HepG2 (cell line): ENCODE results near the gene BTBD19. TPM values are rescaled to one million over a fixed set of nuclear protein-coding genes. Genes with fewer than 3 reads are reported as not detected.
A peak's percentile ranks its signal among the peaks of the same experiment; 100 is the strongest.

Source experiments
- HES4 ChIP-seq: sonication (generic); formaldehyde crosslinking; IDR thresholded peaks from 2 replicates; pipeline ENCODE4 v1.9.0; 2021; ENCODE audit warnings: mild to moderate bottlenecking, missing genetic modification reagents, borderline replicate concordance
- HMG20A ChIP-seq: IDR thresholded peaks from 2 replicates; pipeline ENCODE4 v1.6.1; 2016; ENCODE audit warnings: borderline replicate concordance
- HNRNPLL ChIP-seq: fragments of 200-400 bp; formaldehyde crosslinking; IDR thresholded peaks from 2 replicates; pipeline ENCODE4 v1.6.1; 2017; ENCODE audit warnings: mild to moderate bottlenecking, low read depth, low read length; ENCODE audit not compliant: poor library complexity, severe bottlenecking
- KDM1A ChIP-seq: IDR thresholded peaks from 2 replicates; pipeline ENCODE4 v1.6.1; 2016; ENCODE audit warnings: missing compliant biosample characterization
- KMT2A ChIP-seq: sonication (generic); formaldehyde crosslinking; IDR thresholded peaks from 2 replicates; pipeline ENCODE4 v1.4.0; 2020; ENCODE audit warnings: missing genetic modification reagents
- POLR2A ChIP-seq, 2 experiments: IDR thresholded peaks; 2 replicates each; pipeline ENCODE4 v1.6.1; 2011; ENCODE audit warnings: low read depth in 2 of 2, low read length in 2 of 2, mild to moderate bottlenecking in 1 of 2, moderate library complexity in 1 of 2; ENCODE audit not compliant: insufficient read depth in 1 of 2
- PRPF4 ChIP-seq: fragments of 200-400 bp; formaldehyde crosslinking; IDR thresholded peaks from 2 replicates; pipeline ENCODE4 v1.6.1; 2016; ENCODE audit warnings: low read length, low read depth; ENCODE audit not compliant: poor library complexity, severe bottlenecking
- RARG ChIP-seq: sonication (generic); formaldehyde crosslinking; IDR thresholded peaks from 2 replicates; pipeline ENCODE4 v1.4.0; 2020; ENCODE audit warnings: low read depth, mild to moderate bottlenecking, missing genetic modification reagents
- RBM22 ChIP-seq: fragments of 200-400 bp; formaldehyde crosslinking; optimal IDR thresholded peaks from 2 replicates; pipeline ENCODE3; 2017; ENCODE audit warnings: mild to moderate bottlenecking, low read length, moderate library complexity
- REXO4 ChIP-seq: sonication (generic); formaldehyde crosslinking; IDR thresholded peaks from 2 replicates; pipeline ENCODE4 v1.8.0; 2022; ENCODE audit warnings: missing genetic modification reagents, mild to moderate bottlenecking, borderline replicate concordance
- SIX1 ChIP-seq: sonication (generic); formaldehyde crosslinking; IDR thresholded peaks from 2 replicates; pipeline ENCODE4 v1.4.0; 2020; ENCODE audit warnings: missing genetic modification reagents, borderline replicate concordance
- SP1 ChIP-seq, 2 experiments: fragments of 450-650 bp in 1 of 2; sonication (generic) in 1 of 2; formaldehyde crosslinking in 1 of 2; IDR thresholded peaks; 2 replicates each; pipeline versions ENCODE4 v1.4.0 to v1.6.1; 2016 to 2020; ENCODE audit warnings: missing genetic modification reagents in 1 of 2
- ZNF3 ChIP-seq: IDR thresholded peaks from 2 replicates; pipeline ENCODE4 v1.7.0; 2017; ENCODE audit warnings: inconsistent platforms
- ZNF33A ChIP-seq: sonication (generic); formaldehyde crosslinking; IDR thresholded peaks from 2 replicates; pipeline ENCODE4 v1.5.1; 2020; ENCODE audit warnings: missing genetic modification reagents, mild to moderate bottlenecking, moderate library complexity, borderline replicate concordance
- ZNF510 ChIP-seq: sonication (generic); formaldehyde crosslinking; IDR thresholded peaks from 2 replicates; pipeline ENCODE4 v1.4.0; 2020; ENCODE audit warnings: low read depth, mild to moderate bottlenecking, missing genetic modification reagents
- ZNF549 ChIP-seq: sonication (generic); formaldehyde crosslinking; IDR thresholded peaks from 2 replicates; pipeline ENCODE4 v1.5.0; 2020; ENCODE audit warnings: missing genetic modification reagents
- ZNF879 ChIP-seq: sonication (generic); formaldehyde crosslinking; IDR thresholded peaks from 2 replicates; pipeline ENCODE4 v1.8.1; 2023; ENCODE audit warnings: missing genetic modification reagents
- polyA plus RNA-seq, 8 experiments: library from polyadenylated mRNA; depleted of rRNA in 3 of 8; stranded (reverse) in 7 of 8; unstranded in 1 of 8; fragments of >200 nt; fragmentation: Illumina TruSeq in 4 of 8; extraction: Trizol in 4 of 8; gene quantifications; 2 replicates each; pipeline versions ENCODE4 v1.2.1 to v1.2.3, GENCODE V29; 2011 to 2016; ENCODE audit warnings: low read depth in 4 of 8, missing spikeins in 1 of 8, mixed read lengths in 1 of 8; ENCODE audit not compliant: insufficient read depth in 1 of 8
- total RNA-seq, 5 experiments: library from RNA; depleted of rRNA; stranded (reverse); fragments of >200 nt; fragmentation: Illumina TruSeq; extraction: Trizol; gene quantifications; 2 replicates each; pipeline ENCODE4 v1.2.3, GENCODE V29; 2016; ENCODE audit warnings: low read depth in 1 of 5
- TF ChIP-seq, protein P1 (sequence below): sonication (generic); formaldehyde crosslinking; IDR thresholded peaks from 2 replicates; pipeline ENCODE4 v1.5.1; 2020; ENCODE audit warnings: mild to moderate bottlenecking, moderate library complexity, missing genetic modification reagents
- TF ChIP-seq, protein P2 (sequence below): sonication (generic); formaldehyde crosslinking; conservative IDR thresholded peaks from 2 replicates; pipeline ENCODE4 v1.5.0; 2020; ENCODE audit warnings: missing genetic modification reagents
- TF ChIP-seq, protein P3 (sequence below): sonication (generic); formaldehyde crosslinking; IDR thresholded peaks from 2 replicates; pipeline ENCODE4 v1.5.1; 2020; ENCODE audit warnings: missing genetic modification reagents, mild to moderate bottlenecking, borderline replicate concordance
- TF ChIP-seq, protein P4 (sequence below): sonication (generic); formaldehyde crosslinking; IDR thresholded peaks from 2 replicates; pipeline ENCODE4 v1.4.0; 2020; ENCODE audit warnings: low read depth, missing genetic modification reagents

The BTBD19 gene
- total and polyA plus RNA-seq, 2 of the 13 experiments (the other 11 are each of a cell fraction or from before 2014, with no cell fraction given): 2.7 to 6.7 TPM

DNA sequence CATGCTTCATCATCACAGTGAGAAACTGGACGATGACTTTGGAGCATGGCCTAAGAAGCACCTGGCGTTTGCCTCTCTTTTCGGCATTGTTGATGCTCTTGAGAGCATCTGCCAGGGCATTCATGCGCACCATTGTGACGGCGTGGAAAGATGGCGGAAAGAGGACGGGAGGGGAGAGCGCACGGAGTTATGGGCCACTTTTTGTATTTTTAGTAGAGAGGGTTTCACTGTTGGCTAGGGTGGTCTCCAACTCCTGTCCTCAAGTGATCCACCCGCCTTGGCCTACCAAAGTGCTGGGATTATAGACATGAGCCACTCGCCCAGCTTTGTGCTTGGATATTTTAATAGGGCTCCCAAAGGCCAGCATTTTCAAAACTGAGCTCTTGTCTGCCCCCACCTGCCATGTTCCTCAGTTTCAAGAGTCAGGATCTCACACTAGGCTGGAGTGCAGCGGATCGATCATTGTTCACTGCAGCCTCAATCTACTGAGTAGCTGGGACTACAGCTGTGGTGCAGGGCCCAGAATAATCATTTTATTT is 27.7 kb upstream of the BTBD19 start (continued):
- TF ChIP-seq, protein P1, sequence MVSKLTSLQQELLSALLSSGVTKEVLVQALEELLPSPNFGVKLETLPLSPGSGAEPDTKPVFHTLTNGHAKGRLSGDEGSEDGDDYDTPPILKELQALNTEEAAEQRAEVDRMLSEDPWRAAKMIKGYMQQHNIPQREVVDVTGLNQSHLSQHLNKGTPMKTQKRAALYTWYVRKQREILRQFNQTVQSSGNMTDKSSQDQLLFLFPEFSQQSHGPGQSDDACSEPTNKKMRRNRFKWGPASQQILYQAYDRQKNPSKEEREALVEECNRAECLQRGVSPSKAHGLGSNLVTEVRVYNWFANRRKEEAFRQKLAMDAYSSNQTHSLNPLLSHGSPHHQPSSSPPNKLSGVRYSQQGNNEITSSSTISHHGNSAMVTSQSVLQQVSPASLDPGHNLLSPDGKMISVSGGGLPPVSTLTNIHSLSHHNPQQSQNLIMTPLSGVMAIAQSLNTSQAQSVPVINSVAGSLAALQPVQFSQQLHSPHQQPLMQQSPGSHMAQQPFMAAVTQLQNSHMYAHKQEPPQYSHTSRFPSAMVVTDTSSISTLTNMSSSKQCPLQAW (CRISPR knock-in tag): no peak
- TF ChIP-seq, protein P2, sequence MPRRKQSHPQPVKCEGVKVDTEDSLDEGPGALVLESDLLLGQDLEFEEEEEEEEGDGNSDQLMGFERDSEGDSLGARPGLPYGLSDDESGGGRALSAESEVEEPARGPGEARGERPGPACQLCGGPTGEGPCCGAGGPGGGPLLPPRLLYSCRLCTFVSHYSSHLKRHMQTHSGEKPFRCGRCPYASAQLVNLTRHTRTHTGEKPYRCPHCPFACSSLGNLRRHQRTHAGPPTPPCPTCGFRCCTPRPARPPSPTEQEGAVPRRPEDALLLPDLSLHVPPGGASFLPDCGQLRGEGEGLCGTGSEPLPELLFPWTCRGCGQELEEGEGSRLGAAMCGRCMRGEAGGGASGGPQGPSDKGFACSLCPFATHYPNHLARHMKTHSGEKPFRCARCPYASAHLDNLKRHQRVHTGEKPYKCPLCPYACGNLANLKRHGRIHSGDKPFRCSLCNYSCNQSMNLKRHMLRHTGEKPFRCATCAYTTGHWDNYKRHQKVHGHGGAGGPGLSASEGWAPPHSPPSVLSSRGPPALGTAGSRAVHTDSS (CRISPR knock-in tag): no peak
- TF ChIP-seq, protein P3, sequence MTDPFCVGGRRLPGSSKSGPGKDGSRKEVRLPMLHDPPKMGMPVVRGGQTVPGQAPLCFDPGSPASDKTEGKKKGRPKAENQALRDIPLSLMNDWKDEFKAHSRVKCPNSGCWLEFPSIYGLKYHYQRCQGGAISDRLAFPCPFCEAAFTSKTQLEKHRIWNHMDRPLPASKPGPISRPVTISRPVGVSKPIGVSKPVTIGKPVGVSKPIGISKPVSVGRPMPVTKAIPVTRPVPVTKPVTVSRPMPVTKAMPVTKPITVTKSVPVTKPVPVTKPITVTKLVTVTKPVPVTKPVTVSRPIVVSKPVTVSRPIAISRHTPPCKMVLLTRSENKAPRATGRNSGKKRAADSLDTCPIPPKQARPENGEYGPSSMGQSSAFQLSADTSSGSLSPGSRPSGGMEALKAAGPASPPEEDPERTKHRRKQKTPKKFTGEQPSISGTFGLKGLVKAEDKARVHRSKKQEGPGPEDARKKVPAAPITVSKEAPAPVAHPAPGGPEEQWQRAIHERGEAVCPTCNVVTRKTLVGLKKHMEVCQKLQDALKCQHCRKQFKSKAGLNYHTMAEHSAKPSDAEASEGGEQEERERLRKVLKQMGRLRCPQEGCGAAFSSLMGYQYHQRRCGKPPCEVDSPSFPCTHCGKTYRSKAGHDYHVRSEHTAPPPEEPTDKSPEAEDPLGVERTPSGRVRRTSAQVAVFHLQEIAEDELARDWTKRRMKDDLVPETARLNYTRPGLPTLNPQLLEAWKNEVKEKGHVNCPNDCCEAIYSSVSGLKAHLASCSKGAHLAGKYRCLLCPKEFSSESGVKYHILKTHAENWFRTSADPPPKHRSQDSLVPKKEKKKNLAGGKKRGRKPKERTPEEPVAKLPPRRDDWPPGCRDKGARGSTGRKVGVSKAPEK (CRISPR knock-in tag): no peak
- TF ChIP-seq ZNF510 (CRISPR knock-in tag) (no peak), HMG20A (CRISPR knock-in tag) (no peak), ZNF33A (CRISPR knock-in tag) (no peak), POLR2A (IDR thresholded peaks at IDR 0.05; ENCODE audit: insufficient read depth in 1 of 2, low read depth in 2 of 2, low read length in 2 of 2) (peak; percentile 26 to 56; a peak in 2 of 4 replicates), REXO4 (CRISPR knock-in tag) (no peak), RARG (no peak), SP1 (IDR thresholded peaks at IDR 0.05) (no peak), SP1 (CRISPR knock-in tag; IDR thresholded peaks at IDR 0.05) (no peak), ZNF879 (no peak), SIX1 (CRISPR knock-in tag) (no peak), HNRNPLL (no peak), KDM1A (CRISPR knock-in tag) (no peak), ZNF3 (CRISPR knock-in tag) (no peak), ZNF549 (no peak), PRPF4 (no peak), HES4 (CRISPR knock-in tag) (no peak), RBM22 (peak; percentile 82), KMT2A (CRISPR knock-in tag) (no peak)
- TF ChIP-seq, protein P4, sequence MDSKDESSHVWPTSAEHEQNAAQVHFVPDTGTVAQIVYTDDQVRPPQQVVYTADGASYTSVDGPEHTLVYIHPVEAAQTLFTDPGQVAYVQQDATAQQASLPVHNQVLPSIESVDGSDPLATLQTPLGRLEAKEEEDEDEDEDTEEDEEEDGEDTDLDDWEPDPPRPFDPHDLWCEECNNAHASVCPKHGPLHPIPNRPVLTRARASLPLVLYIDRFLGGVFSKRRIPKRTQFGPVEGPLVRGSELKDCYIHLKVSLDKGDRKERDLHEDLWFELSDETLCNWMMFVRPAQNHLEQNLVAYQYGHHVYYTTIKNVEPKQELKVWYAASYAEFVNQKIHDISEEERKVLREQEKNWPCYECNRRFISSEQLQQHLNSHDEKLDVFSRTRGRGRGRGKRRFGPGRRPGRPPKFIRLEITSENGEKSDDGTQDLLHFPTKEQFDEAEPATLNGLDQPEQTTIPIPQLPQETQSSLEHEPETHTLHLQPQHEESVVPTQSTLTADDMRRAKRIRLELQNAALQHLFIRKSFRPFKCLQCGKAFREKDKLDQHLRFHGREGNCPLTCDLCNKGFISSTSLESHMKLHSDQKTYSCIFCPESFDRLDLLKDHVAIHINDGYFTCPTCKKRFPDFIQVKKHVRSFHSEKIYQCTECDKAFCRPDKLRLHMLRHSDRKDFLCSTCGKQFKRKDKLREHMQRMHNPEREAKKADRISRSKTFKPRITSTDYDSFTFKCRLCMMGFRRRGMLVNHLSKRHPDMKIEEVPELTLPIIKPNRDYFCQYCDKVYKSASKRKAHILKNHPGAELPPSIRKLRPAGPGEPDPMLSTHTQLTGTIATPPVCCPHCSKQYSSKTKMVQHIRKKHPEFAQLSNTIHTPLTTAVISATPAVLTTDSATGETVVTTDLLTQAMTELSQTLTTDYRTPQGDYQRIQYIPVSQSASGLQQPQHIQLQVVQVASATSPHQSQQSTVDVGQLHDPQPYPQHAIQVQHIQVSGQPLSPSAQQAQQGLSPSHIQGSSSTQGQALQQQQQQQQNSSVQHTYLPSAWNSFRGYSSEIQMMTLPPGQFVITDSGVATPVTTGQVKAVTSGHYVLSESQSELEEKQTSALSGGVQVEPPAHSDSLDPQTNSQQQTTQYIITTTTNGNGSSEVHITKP (CRISPR knock-in tag): no peak
